Measurements from ENCODE around the gene CCDC86.

CCDC86 gene

DNA sequence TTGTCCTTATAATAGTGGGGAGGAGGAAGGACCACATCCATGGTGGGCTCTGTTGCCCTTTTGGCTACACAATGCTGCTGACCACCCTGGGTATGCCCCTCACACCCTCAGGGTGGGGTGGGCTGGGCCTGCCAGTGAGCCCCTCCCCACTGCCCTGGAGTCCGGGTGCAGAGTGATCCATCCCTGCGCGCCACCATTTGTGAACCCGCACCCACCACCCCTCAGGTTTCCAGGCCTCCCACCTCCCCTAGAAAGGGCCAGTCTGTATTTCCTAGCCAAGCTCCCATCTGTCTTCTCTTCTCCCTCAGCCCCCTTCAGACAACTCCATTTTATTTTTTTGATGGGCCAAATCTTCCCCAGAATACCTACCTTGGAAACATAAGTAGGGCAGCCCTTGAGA lies 31.8 kb upstream of the CCDC86 start:
- H3K4me1 ChIP-seq (ENCODE audit: control insufficient read depth, low read length) = no peaks in the 10 kb centered on the region
- no peaks in the 10 kb centered on the region for H3K9me2 ChIP-seq (replicated peaks; ENCODE audit: control insufficient read depth, low read length)
- peaks cover 5% of the 10 kb centered on the region; the same call in 1 of the 2 replicates for H3K9me3 ChIP-seq (ENCODE audit: control insufficient read depth, insufficient read depth, low read length)
- TF ChIP-seq EZH2phosphoT487 (IDR thresholded peaks at IDR 0.05; ENCODE audit: borderline replicate concordance, low read length) (no peak), CTCF (IDR thresholded peaks at IDR 0.05; ENCODE audit: low read depth, low read length, poor library complexity, severe bottlenecking) (no peak)
- H3K27me3 ChIP-seq (ENCODE audit: control insufficient read depth, low read length) = no peaks in the 10 kb centered on the region
- H3K4me3 ChIP-seq (ENCODE audit: low read length) = no peak overlapping the region
- H3F3A ChIP-seq (ENCODE audit: control insufficient read depth, insufficient read depth) = no peaks in the 10 kb centered on the region
- H3K27ac ChIP-seq (ENCODE audit: low read depth, low read length) = no peak overlapping the region
- no peaks in the 10 kb centered on the region for H3K36me3 ChIP-seq (ENCODE audit: control insufficient read depth, low read length)
- H3K79me2 ChIP-seq (ENCODE audit: control insufficient read depth, low read length) = no peaks in the 10 kb centered on the region
- H4K20me1 ChIP-seq (ENCODE audit: control insufficient read depth, insufficient read depth, low read depth, low read length) = no peaks in the 10 kb centered on the region
- H3K4me2 ChIP-seq (ENCODE audit: low read length) = no peak overlapping the region

- peaks cover 5% of the 10 kb centered on the region; the same call in 1 of the 2 replicates for H3K9me3 ChIP-seq (ENCODE audit: control insufficient read depth, insufficient read depth, low read length)
- H3K9me2 ChIP-seq (replicated peaks; ENCODE audit: control insufficient read depth, low read length) = no peaks in the 10 kb centered on the region
- H3K27me3 ChIP-seq (ENCODE audit: control insufficient read depth, low read length) = no peaks in the 10 kb centered on the region
- H4K20me1 ChIP-seq (ENCODE audit: control insufficient read depth, insufficient read depth, low read depth, low read length) = no peaks in the 10 kb centered on the region
- H3K79me2 ChIP-seq (ENCODE audit: control insufficient read depth, low read length) = no peaks in the 10 kb centered on the region
- TF ChIP-seq EZH2phosphoT487 (IDR thresholded peaks at IDR 0.05; ENCODE audit: borderline replicate concordance, low read length) = no peak
- H3F3A ChIP-seq (ENCODE audit: control insufficient read depth, insufficient read depth) = no peaks in the 10 kb centered on the region
- H3K27ac ChIP-seq (ENCODE audit: low read depth, low read length) = no peak overlapping the region
- no peaks in the 10 kb centered on the region for H3K4me1 ChIP-seq (ENCODE audit: control insufficient read depth, low read length)
- H3K36me3 ChIP-seq (ENCODE audit: control insufficient read depth, low read length) = no peaks in the 10 kb centered on the region
- no peak overlapping the region for H3K4me2 ChIP-seq (ENCODE audit: low read length)
- no peak overlapping the region for H3K4me3 ChIP-seq (ENCODE audit: low read length)
Observed at GRCh38 chr11:60810569-60810968, 31.3 kb upstream of the CCDC86 start.

- H3K36me3 ChIP-seq (ENCODE audit: control insufficient read depth, low read length) = no peaks in the 10 kb centered on the region
- no peaks in the 10 kb centered on the region for H3K27me3 ChIP-seq (ENCODE audit: control insufficient read depth, low read length)
- H3F3A ChIP-seq (ENCODE audit: control insufficient read depth, insufficient read depth) = no peaks in the 10 kb centered on the region
- H3K79me2 ChIP-seq (ENCODE audit: control insufficient read depth, low read length) = no peaks in the 10 kb centered on the region
- no peak overlapping the region for H3K4me3 ChIP-seq (ENCODE audit: low read length)
- H3K4me2 ChIP-seq (ENCODE audit: low read length) = no peak overlapping the region
- no peaks in the 10 kb centered on the region for H4K20me1 ChIP-seq (ENCODE audit: control insufficient read depth, insufficient read depth, low read depth, low read length)
- H3K4me1 ChIP-seq (ENCODE audit: control insufficient read depth, low read length) = no peaks in the 10 kb centered on the region
- H3K9me2 ChIP-seq (replicated peaks; ENCODE audit: control insufficient read depth, low read length) = no peaks in the 10 kb centered on the region
- TF ChIP-seq EZH2phosphoT487 (IDR thresholded peaks at IDR 0.05; ENCODE audit: borderline replicate concordance, low read length) (no peak), CTCF (IDR thresholded peaks at IDR 0.05; ENCODE audit: low read depth, low read length, poor library complexity, severe bottlenecking) (no peak)
- no peak overlapping the region for H3K27ac ChIP-seq (ENCODE audit: low read depth, low read length)
- H3K9me3 ChIP-seq (ENCODE audit: control insufficient read depth, insufficient read depth, low read length) = peaks cover 14% of the 10 kb centered on the region; the same call in 1 of the 2 replicates
Observed at GRCh38 chr11:60813324-60813723, 28.6 kb upstream of the CCDC86 start.

DNA sequence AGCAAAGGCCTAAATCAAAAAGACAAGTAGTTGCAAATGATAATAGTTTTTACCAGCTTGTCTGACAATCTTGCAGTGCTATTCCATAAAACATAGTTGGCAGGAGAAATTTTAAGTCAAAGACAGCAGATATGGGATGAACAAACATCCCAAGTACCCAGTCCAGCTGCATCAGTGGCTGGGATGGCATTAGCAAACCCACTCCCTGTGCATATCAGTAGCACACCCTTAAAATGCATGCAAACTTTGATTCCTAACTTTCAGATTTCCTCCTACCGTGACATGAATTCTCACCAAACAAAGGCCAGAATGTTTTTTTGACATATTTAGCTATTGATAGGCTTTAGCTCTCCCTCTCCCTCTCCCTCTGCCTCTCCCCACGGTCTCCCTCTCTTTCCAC lies 27.8 kb upstream of the CCDC86 start:
- H3K9me2 ChIP-seq (replicated peaks; ENCODE audit: control insufficient read depth, low read length) = no peaks in the 10 kb centered on the region
- no peaks in the 10 kb centered on the region for H3K4me1 ChIP-seq (ENCODE audit: control insufficient read depth, low read length)
- no peaks in the 10 kb centered on the region for H3F3A ChIP-seq (ENCODE audit: control insufficient read depth, insufficient read depth)
- no peaks in the 10 kb centered on the region for H3K79me2 ChIP-seq (ENCODE audit: control insufficient read depth, low read length)
- no peak overlapping the region for H3K4me3 ChIP-seq (ENCODE audit: low read length)
- no peaks in the 10 kb centered on the region for H3K36me3 ChIP-seq (ENCODE audit: control insufficient read depth, low read length)
- H3K27me3 ChIP-seq (ENCODE audit: control insufficient read depth, low read length) = no peaks in the 10 kb centered on the region
- H3K27ac ChIP-seq (ENCODE audit: low read depth, low read length) = no peak overlapping the region
- no peak overlapping the region for H3K4me2 ChIP-seq (ENCODE audit: low read length)
- peaks cover 14% of the 10 kb centered on the region; the same call in 1 of the 2 replicates for H3K9me3 ChIP-seq (ENCODE audit: control insufficient read depth, insufficient read depth, low read length)
- TF ChIP-seq CTCF (IDR thresholded peaks at IDR 0.05; ENCODE audit: low read depth, low read length, poor library complexity, severe bottlenecking) (no peak), EZH2phosphoT487 (IDR thresholded peaks at IDR 0.05; ENCODE audit: borderline replicate concordance, low read length) (no peak)
- no peaks in the 10 kb centered on the region for H4K20me1 ChIP-seq (ENCODE audit: control insufficient read depth, insufficient read depth, low read depth, low read length)

All from DOHH2 (cell line).